ENCODE measurements around the gene PDGFD.

DNA sequence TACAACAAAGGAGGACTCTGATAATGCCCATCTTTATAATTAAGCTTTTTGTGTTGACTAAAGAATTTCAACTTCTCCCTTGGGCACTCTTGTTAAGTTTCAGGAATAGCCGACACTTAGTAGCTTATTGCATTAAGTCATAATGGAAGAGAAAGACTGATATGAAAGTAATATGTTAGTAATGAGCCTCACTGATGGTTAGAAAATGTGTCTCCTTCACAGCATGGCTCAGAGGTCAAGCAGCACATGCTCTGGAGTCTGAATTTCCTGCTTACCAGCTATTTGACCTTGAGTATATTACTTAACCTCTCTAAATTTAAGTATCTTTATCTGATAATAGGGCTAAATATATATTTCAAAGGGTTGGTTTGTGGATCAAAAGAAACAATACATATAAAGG is 39.0 kb downstream of the PDGFD start:
- TF ChIP-seq POLR2AphosphoS5 (IDR thresholded peaks at IDR 0.05; ENCODE audit: low read depth, low read length): no peak
- no peak for TF ChIP-seq POLR2A (IDR thresholded peaks at IDR 0.05; ENCODE audit: low read depth, low read length)

Data from GM12892 (cell line).